BLaER1 (cell line): Measurements from ENCODE around the gene DYSF.

ENCODE experiments used
- H3K27ac ChIP-seq: shearing (Covaris generic); formaldehyde crosslinking; 2 replicates; pipeline ENCODE4 v1.8.1; 2022
- H3K27me3 ChIP-seq: shearing (Covaris generic); formaldehyde crosslinking; 2 replicates; pipeline ENCODE4 v1.8.1; 2022
- H3K36me3 ChIP-seq: shearing (Covaris generic); formaldehyde crosslinking; 2 replicates; pipeline ENCODE4 v1.8.1; 2022
- H3K4me1 ChIP-seq: shearing (Covaris generic); formaldehyde crosslinking; 2 replicates; pipeline ENCODE4 v1.8.1; 2022
- H3K4me2 ChIP-seq: shearing (Covaris generic); formaldehyde crosslinking; 2 replicates; pipeline ENCODE4 v1.8.1; 2022
- H3K4me3 ChIP-seq: shearing (Covaris generic); formaldehyde crosslinking; 2 replicates; pipeline ENCODE4 v1.8.1; 2022
- H3K9ac ChIP-seq: shearing (Covaris generic); formaldehyde crosslinking; 2 replicates; pipeline ENCODE4 v1.8.1; 2022
- H3K9me3 ChIP-seq: shearing (Covaris generic); formaldehyde crosslinking; 2 replicates; pipeline ENCODE4 v1.8.1; 2022
- H4K20me1 ChIP-seq: shearing (Covaris generic); formaldehyde crosslinking; 2 replicates; pipeline ENCODE4 v1.8.1; 2022
- Cebpa-rat ChIP-seq: shearing (Covaris generic); IDR thresholded peaks from 2 replicates; pipeline ENCODE4 v1.8.1; 2022

DYSF gene

GRCh38 chr2:71720596-71721361 is 267.4 kb downstream of the DYSF start:
- Histone ChIP-seq H3K27me3 (no peaks in the 10 kb centered on the region), H3K4me2 (no peak overlapping the region), H3K4me1 (peaks cover 41% of the 10 kb centered on the region), H3K9me3 (peaks cover 27% of the 10 kb centered on the region), H4K20me1 (no peaks in the 10 kb centered on the region), H3K9ac (no peak overlapping the region), H3K36me3 (no peaks in the 10 kb centered on the region), H3K27ac (no peak overlapping the region), H3K4me3 (no peak overlapping the region)
- TF ChIP-seq Cebpa-rat: no peak

GRCh38 chr2:71721362-71721665 is 268.0 kb downstream of the DYSF start:
- Histone ChIP-seq H3K4me3 (no peak overlapping the region), H3K4me2 (no peak overlapping the region), H3K27ac (no peak overlapping the region), H3K9ac (no peak overlapping the region), H3K9me3 (peaks cover 27% of the 10 kb centered on the region), H3K27me3 (no peaks in the 10 kb centered on the region), H3K36me3 (no peaks in the 10 kb centered on the region), H4K20me1 (no peaks in the 10 kb centered on the region), H3K4me1 (peaks cover 36% of the 10 kb centered on the region)
- no peak for TF ChIP-seq Cebpa-rat

- no peak overlapping the region for H3K27ac ChIP-seq
- peaks cover 27% of the 10 kb centered on the region for H3K9me3 ChIP-seq
- H3K36me3 ChIP-seq: no peaks in the 10 kb centered on the region
- no peaks in the 10 kb centered on the region for H3K27me3 ChIP-seq
- peaks cover 32% of the 10 kb centered on the region for H3K4me1 ChIP-seq
- no peak for TF ChIP-seq Cebpa-rat
- no peak overlapping the region for H3K4me3 ChIP-seq
- no peak overlapping the region for H3K4me2 ChIP-seq
- H3K9ac ChIP-seq: no peak overlapping the region
- no peaks in the 10 kb centered on the region for H4K20me1 ChIP-seq
These were observed 268.3 kb downstream of the DYSF start for GRCh38 chr2:71721669-71722068.

- no peak overlapping the region for H3K4me3 ChIP-seq
- H3K36me3 ChIP-seq: no peaks in the 10 kb centered on the region
- H3K9me3 ChIP-seq: peaks cover 27% of the 10 kb centered on the region
- H3K27me3 ChIP-seq: no peaks in the 10 kb centered on the region
- no peak overlapping the region for H3K27ac ChIP-seq
- H3K9ac ChIP-seq: no peak overlapping the region
- TF ChIP-seq Cebpa-rat: no peak
- no peak overlapping the region for H3K4me2 ChIP-seq
- no peaks in the 10 kb centered on the region for H4K20me1 ChIP-seq
- H3K4me1 ChIP-seq: peaks cover 26% of the 10 kb centered on the region
These were observed 268.9 kb downstream of the DYSF start for GRCh38 chr2:71722286-71722685.

DNA sequence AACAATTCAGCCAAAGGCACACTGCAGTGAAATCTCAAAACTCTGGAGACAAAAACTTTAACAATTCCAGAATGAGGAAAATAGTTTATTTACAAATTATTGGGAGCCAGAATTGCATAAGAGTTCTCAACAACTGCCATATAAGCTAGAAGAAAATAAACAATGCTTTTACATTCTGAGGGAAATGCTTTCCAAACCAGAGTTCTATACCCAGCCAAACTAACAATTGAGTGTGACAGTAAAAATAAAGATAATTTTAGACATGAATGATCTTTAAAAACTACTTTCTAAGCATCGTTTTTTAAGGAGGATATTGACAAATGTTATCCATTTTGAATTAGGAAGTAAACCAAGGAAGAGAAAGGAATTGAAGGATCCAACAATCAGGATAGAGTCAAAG is 271.4 kb downstream of the DYSF start:
- peaks cover 27% of the 10 kb centered on the region for H3K9me3 ChIP-seq
- H3K9ac ChIP-seq: no peak overlapping the region
- peaks cover under 1% of the 10 kb centered on the region; the same call in 1 of the 2 replicates for H3K4me1 ChIP-seq
- no peak overlapping the region for H3K4me3 ChIP-seq
- H3K4me2 ChIP-seq: no peak overlapping the region
- TF ChIP-seq Cebpa-rat: no peak
- no peak overlapping the region for H3K27ac ChIP-seq
- no peaks in the 10 kb centered on the region for H3K36me3 ChIP-seq
- H3K27me3 ChIP-seq: no peaks in the 10 kb centered on the region
- no peaks in the 10 kb centered on the region for H4K20me1 ChIP-seq

GRCh38 chr2:71725836-71726235 is 272.5 kb downstream of the DYSF start:
- no peaks in the 10 kb centered on the region for H3K4me1 ChIP-seq
- peaks cover 27% of the 10 kb centered on the region for H3K9me3 ChIP-seq
- no peak overlapping the region for H3K4me2 ChIP-seq
- no peak for TF ChIP-seq Cebpa-rat
- no peak overlapping the region for H3K4me3 ChIP-seq
- no peak overlapping the region for H3K27ac ChIP-seq
- H3K27me3 ChIP-seq: no peaks in the 10 kb centered on the region
- H3K36me3 ChIP-seq: no peaks in the 10 kb centered on the region
- H4K20me1 ChIP-seq: no peaks in the 10 kb centered on the region
- H3K9ac ChIP-seq: no peak overlapping the region

DNA sequence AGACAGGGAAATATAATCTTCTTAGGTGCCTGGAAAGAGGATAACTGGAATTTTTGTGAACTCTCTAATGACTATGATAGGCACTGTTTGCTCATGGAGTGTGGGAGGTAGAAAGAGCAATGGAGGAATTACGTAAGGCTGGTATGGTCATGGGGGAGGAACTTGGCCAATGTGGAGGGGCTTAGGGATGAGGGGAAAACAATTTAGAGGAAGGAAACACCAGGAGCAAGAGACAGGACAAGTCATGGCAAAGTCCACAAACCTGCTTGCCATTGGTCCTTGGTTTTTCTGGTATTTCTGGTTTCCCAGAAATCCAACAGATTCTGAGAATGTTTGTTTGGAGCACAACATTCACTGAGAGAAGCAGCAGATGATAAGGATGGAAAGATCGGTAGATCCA is 274.2 kb downstream of the DYSF start:
- H3K4me3 ChIP-seq: no peak overlapping the region

DNA sequence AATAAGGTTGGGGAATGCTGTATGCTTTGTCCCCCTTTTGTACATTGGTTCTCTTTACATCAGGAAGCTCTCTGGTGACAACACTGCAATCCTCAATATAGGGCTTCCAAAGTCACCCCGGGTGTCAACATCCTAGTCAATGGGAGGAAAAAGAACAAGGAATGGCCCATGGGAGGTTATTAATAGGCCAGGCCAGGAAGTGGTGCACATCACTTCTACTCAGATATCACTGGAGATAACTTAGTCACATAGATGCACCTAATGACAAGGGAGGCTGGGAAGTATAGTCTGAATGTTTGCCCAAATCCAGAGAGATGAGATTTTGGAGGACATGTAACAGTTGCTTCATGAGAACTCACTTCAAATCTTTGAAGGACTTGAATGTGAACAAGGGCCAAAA is 274.7 kb downstream of the DYSF start:
- no peaks in the 10 kb centered on the region for H3K27me3 ChIP-seq
- H3K4me3 ChIP-seq: no peak overlapping the region
- no peaks in the 10 kb centered on the region for H4K20me1 ChIP-seq
- H3K27ac ChIP-seq: no peak overlapping the region
- no peak for TF ChIP-seq Cebpa-rat
- H3K9ac ChIP-seq: no peak overlapping the region
- H3K36me3 ChIP-seq: no peaks in the 10 kb centered on the region
- peaks cover 25% of the 10 kb centered on the region for H3K9me3 ChIP-seq
- H3K4me1 ChIP-seq: no peaks in the 10 kb centered on the region
- H3K4me2 ChIP-seq: no peak overlapping the region

More for the DNA sequence above, 274.2 kb downstream of the DYSF start:
- Histone ChIP-seq H4K20me1 (no peaks in the 10 kb centered on the region), H3K4me2 (no peak overlapping the region), H3K36me3 (no peaks in the 10 kb centered on the region), H3K9ac (no peak overlapping the region), H3K27ac (no peak overlapping the region), H3K4me1 (no peaks in the 10 kb centered on the region), H3K27me3 (no peaks in the 10 kb centered on the region), H3K9me3 (peaks cover 27% of the 10 kb centered on the region)
- no peak for TF ChIP-seq Cebpa-rat

DNA sequence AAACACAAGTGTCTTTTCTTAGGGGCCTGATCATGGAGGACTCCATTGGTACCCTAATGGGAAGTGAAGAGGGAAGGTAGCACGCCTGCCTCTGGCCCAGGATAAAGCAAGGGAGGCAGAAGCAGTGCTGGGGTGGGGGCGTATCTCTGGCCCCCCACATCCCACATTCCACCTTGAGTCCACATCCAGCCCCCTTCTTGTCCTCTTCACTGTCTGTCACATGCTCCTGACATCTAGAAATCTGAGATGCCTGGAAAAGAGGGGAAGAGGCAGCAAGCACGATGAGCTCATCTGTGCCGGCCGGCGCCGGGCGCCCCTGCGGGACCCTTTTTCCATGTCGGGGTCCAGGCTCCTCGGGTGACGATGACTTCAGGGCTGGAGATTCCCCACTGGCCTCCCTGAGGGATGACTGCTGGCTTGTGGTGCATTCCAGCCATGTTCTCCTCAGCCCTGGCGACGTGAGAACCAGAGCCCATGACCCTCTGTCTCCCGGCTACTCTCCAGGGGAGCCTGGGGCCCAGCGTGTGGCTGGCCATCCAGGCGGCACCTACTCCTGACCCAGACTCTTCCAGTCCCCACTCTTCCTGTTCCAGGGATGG is 277.5 kb downstream of the DYSF start:
- no peak overlapping the region for H3K9ac ChIP-seq
- H4K20me1 ChIP-seq: no peaks in the 10 kb centered on the region
- H3K27ac ChIP-seq: no peak overlapping the region
- H3K27me3 ChIP-seq: no peaks in the 10 kb centered on the region
- H3K9me3 ChIP-seq: no peaks in the 10 kb centered on the region; the same call in 1 of the 2 replicates
- H3K4me2 ChIP-seq: no peak overlapping the region
- H3K36me3 ChIP-seq: no peaks in the 10 kb centered on the region
- H3K4me3 ChIP-seq: no peak overlapping the region
- no peak for TF ChIP-seq Cebpa-rat
- H3K4me1 ChIP-seq: no peaks in the 10 kb centered on the region

GRCh38 chr2:71734620-71735019 is 281.3 kb downstream of the DYSF start:
- no peak overlapping the region for H3K4me2 ChIP-seq
- TF ChIP-seq Cebpa-rat: no peak
- H3K4me1 ChIP-seq: peaks cover 6% of the 10 kb centered on the region; the same call in 1 of the 2 replicates
- no peak overlapping the region for H3K27ac ChIP-seq
- H3K27me3 ChIP-seq: no peaks in the 10 kb centered on the region
- no peaks in the 10 kb centered on the region; the same call in 1 of the 2 replicates for H3K9me3 ChIP-seq
- H3K36me3 ChIP-seq: no peaks in the 10 kb centered on the region
- H3K9ac ChIP-seq: no peak overlapping the region
- no peaks in the 10 kb centered on the region for H4K20me1 ChIP-seq
- H3K4me3 ChIP-seq: no peak overlapping the region
